ENCODE measurements around the gene RNF213. TPM values are rescaled to one million over a fixed set of nuclear protein-coding genes. Genes with fewer than 3 reads are reported as not detected.
"Not testable (repeated sequence)": the region's sequence is repeated elsewhere in the genome, so short reads cannot be mapped to it uniquely, and the experiment has no call there.

RNF213 gene
- total RNA-seq, 3 donors from 2014 or later = 96.0 to 111 (median 101) TPM

DNA sequence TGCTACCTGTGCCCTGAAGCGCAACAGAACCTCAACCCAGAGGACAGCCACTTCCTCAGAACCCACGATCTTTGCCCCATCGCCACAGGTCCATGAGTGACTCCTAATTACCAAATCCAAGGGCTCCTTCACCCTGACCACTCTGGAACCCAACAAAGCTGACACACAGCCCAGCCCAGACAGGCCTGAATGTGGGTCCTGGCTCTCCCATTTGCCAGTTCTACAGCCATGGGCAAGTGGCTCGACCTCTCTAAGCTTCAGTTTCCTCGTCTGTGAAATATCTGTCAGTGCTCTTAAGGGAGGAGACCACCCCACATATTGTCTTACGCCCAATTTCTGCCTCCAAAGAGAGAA lies 136.4 kb downstream of the RNF213 start:
- intact Hi-C loops (cut with DNase I; ENCODE audit: low total_unique reads) = no loop called here
- TF ChIP-seq CTCF (IDR thresholded peaks at IDR 0.05) (no peak), POLR2A (IDR thresholded peaks at IDR 0.05) (no peak), POLR2AphosphoS5 (IDR thresholded peaks at IDR 0.05) (no peak)
- Histone ChIP-seq H3K4me3 (no peak overlapping the region), H3K27me3 (no peaks in the 10 kb centered on the region), H3K9me3 (no peaks in the 10 kb centered on the region), H3K36me3 (no peaks in the 10 kb centered on the region), H3K4me1 (no peaks in the 10 kb centered on the region), H3K27ac (no peak overlapping the region)
- no peak for DNase-seq (ENCODE audit: low spot score in 2 of 2)

DNA sequence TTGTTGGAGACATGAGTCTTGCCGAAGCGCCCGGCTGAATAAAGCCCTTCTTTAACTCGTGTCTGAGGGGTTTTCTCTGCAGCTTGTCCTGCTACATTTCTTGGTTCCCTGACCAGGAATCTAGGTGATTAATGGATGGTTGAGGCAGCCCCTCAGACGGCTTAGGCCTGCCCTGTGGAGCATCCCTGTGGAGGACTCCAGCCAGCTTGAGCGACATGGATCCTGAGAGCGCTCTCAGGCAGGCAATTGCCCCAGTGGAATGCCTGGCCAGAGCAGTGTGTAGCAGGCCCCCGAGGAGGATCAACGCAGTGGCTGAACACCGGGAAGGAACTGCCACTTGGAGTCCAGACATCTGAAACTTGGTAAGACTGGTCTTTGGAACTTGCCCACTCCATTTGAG lies 137.0 kb downstream of the RNF213 start:
- no peaks in the 10 kb centered on the region for H3K27me3 ChIP-seq
- H3K36me3 ChIP-seq = no peaks in the 10 kb centered on the region
- DNase-seq (ENCODE audit: low spot score in 2 of 2) = no peak
- TF ChIP-seq POLR2AphosphoS5 (IDR thresholded peaks at IDR 0.05) (no peak), POLR2A (IDR thresholded peaks at IDR 0.05) (no peak)
- no peak overlapping the region for H3K27ac ChIP-seq
- no peak overlapping the region for H3K4me3 ChIP-seq
- intact Hi-C loops (cut with DNase I; ENCODE audit: low total_unique reads) = no loop called here
- H3K4me1 ChIP-seq = no peaks in the 10 kb centered on the region
- H3K9me3 ChIP-seq = no peaks in the 10 kb centered on the region

DNA sequence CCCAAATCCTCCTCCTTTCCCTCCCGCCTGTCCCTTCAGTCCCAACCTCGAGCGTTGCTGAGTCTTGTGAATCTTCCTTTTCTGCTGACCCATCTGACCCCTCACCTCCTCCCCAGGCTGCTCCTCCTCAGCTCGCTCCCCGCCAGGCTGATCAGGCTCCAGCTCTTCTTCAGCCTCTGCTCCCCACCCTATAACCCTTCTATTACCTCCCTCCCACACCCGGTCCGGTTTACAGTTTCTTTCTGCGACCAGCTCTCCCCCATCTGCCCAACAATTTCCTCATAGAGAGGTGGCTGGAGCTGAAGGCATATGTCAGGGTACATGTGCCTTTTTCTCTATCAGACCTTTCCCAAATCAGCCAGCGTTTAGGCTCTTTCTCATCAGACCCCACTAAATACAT lies 140.4 kb downstream of the RNF213 start:
- H3K36me3 ChIP-seq, H3K9me3 ChIP-seq: not testable (repeated sequence)

DNA sequence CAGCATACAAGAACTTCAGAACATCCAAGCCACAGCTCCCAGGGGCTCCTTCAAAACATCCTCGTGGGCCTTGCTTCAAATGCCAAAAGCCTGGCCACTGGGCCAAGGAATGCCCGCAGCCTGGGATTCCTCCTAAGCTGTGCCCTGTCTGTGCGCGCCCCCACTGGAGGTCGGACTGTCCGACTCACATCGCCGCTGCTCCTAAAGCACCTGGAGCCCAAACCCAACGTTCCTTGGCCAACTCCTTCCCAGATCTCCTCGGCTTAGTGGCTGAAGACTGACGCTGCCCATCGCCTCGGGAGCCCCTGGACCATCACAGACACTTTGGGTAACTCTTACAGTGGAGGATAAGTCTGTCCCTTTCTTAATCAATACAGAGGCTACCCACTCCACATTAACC lies 141.4 kb downstream of the RNF213 start:
- intact Hi-C loops (cut with DNase I; ENCODE audit: low total_unique reads); DNase-seq (ENCODE audit: low spot score in 2 of 2); H3K4me1 ChIP-seq; H3K4me3 ChIP-seq; H3K27me3 ChIP-seq; H3K36me3 ChIP-seq; H3K9me3 ChIP-seq; H3K27ac ChIP-seq: not testable (repeated sequence)

More for the DNA sequence above, 140.4 kb downstream of the RNF213 start:
- H3K27ac ChIP-seq; H3K4me1 ChIP-seq; DNase-seq (ENCODE audit: low spot score in 2 of 2); intact Hi-C loops (cut with DNase I; ENCODE audit: low total_unique reads); H3K4me3 ChIP-seq; H3K27me3 ChIP-seq: not testable (repeated sequence)

DNA sequence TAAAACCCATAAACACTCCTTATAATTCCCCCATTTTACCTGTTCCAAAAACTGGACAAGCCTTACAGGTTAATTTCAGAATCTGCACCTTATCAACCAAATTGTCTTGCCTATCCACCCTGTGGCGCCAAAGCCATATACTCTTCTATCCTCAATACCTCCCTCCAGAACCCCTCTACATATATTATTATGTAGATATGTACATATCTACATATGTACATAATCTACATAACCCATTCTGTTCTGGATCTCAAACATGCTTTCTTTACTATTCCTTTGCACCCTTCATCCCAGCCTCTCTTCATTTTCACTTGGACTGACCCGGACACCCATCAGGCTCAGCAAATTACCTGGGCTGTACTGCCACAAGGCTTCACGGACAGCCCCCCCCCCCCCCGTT lies 142.3 kb downstream of the RNF213 start:
- no peaks in the 10 kb centered on the region for H3K36me3 ChIP-seq
- no peak for TF ChIP-seq POLR2AphosphoS5 (IDR thresholded peaks at IDR 0.05)
- no peak for TF ChIP-seq POLR2A (IDR thresholded peaks at IDR 0.05)
- no peak for TF ChIP-seq CTCF (IDR thresholded peaks at IDR 0.05)
- no peak overlapping the region for H3K27ac ChIP-seq
- no peaks in the 10 kb centered on the region for H3K9me3 ChIP-seq
- no peak for DNase-seq (ENCODE audit: low spot score in 2 of 2)
- no peaks in the 10 kb centered on the region for H3K27me3 ChIP-seq
- intact Hi-C loops (cut with DNase I; ENCODE audit: low total_unique reads) = no loop called here
- no peak overlapping the region for H3K4me3 ChIP-seq
- no peaks in the 10 kb centered on the region for H3K4me1 ChIP-seq

- DNase-seq (ENCODE audit: low spot score in 2 of 2) = no peak
- Histone ChIP-seq H3K27ac (no peak overlapping the region), H3K36me3 (no peaks in the 10 kb centered on the region), H3K4me3 (no peak overlapping the region), H3K4me1 (no peaks in the 10 kb centered on the region), H3K9me3 (no peaks in the 10 kb centered on the region), H3K27me3 (no peaks in the 10 kb centered on the region)
- intact Hi-C loops (cut with DNase I; ENCODE audit: low total_unique reads) = no loop called here
- TF ChIP-seq POLR2AphosphoS5 (IDR thresholded peaks at IDR 0.05) = no peak
- TF ChIP-seq POLR2A (IDR thresholded peaks at IDR 0.05) = no peak
Measured at GRCh38 chr17:80406146-80406545, 145.5 kb downstream of the RNF213 start.

DNA sequence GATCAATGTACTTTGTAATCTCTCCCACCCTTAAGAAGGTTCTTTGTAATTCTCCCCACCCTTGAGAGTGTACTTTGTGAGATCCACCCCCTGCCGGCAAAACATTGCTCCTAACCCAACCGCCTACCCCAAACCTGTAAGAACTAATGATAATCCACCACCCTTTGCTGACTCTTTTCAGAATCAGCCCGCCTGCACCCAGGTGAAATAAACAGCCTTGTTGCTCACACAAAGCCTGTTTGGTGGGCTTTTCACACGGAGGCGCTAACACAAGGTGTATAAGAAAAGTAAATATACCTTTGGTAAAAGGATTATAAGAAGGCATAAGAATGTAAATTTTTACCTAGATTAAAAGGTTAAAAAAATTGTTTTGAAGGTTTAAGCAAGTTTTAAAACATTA lies 147.3 kb downstream of the RNF213 start:
- H3K27ac ChIP-seq; H3K4me1 ChIP-seq; intact Hi-C loops (cut with DNase I; ENCODE audit: low total_unique reads); H3K4me3 ChIP-seq; H3K9me3 ChIP-seq; DNase-seq (ENCODE audit: low spot score in 2 of 2); H3K36me3 ChIP-seq; H3K27me3 ChIP-seq: not testable (repeated sequence)

DNA sequence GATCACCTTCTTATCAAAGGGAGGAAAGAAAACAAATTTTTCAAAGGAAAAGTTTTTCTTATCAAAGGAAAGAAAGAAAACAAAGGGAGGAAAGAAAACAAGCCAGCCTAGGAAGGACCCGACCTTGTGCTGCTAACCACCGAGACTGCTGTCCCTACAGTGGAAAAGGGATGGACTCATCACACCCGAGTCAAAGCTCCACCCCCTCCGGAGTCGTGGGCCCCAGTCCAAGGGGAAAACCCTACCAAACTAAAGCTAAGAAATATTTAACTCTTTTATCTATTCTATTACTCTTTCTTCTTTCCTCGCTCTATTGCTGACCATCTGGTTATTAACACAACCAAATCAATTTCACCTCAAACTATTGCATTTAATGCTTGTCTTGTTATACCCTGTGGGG lies 148.2 kb downstream of the RNF213 start:
- H3K4me3 ChIP-seq = no peak overlapping the region
- H3K9me3 ChIP-seq = no peaks in the 10 kb centered on the region
- no peaks in the 10 kb centered on the region for H3K36me3 ChIP-seq
- intact Hi-C loops (cut with DNase I; ENCODE audit: low total_unique reads) = no loop called here
- no peak for DNase-seq (ENCODE audit: low spot score in 2 of 2)
- no peaks in the 10 kb centered on the region for H3K4me1 ChIP-seq
- TF ChIP-seq POLR2A (IDR thresholded peaks at IDR 0.05) = no peak
- TF ChIP-seq CTCF (IDR thresholded peaks at IDR 0.05) = no peak
- H3K27ac ChIP-seq = no peak overlapping the region
- H3K27me3 ChIP-seq = no peaks in the 10 kb centered on the region
